SU-DHL-6 (cell line): ENCODE results near the gene GPR4.

ENCODE experiments used
- H2AFZ ChIP-seq: fragments of 200-600 bp; sonication (generic); 2 replicates; pipeline ENCODE4 v1.6.1; 2014; ENCODE audit warnings: low read depth, mild to moderate bottlenecking, moderate library complexity, mixed read lengths, antibody characterized with exemption, low read length; ENCODE audit not compliant: severe bottlenecking
- H3F3A ChIP-seq: fragments of 200-600 bp; shearing (Covaris generic); 2 replicates; pipeline ENCODE4 v1.6.0; 2016; ENCODE audit warnings: antibody characterized with exemption, mild to moderate bottlenecking; ENCODE audit not compliant: insufficient read depth
- H3K27ac ChIP-seq: fragments of 200-600 bp; sonication (generic); 2 replicates; pipeline ENCODE4 v1.5.1; 2016; ENCODE audit warnings: low read depth, mild to moderate bottlenecking, low read length, moderate library complexity, mixed read lengths
- H3K27me3 ChIP-seq: fragments of 200-600 bp; sonication (generic), shearing (Covaris generic); 2 replicates; pipeline ENCODE4 v1.6.0; 2014; ENCODE audit warnings: mild to moderate bottlenecking, low read length
- H3K36me3 ChIP-seq: fragments of 200-600 bp; sonication (generic); 2 replicates; pipeline ENCODE4 v1.6.1; 2014; ENCODE audit warnings: mild to moderate bottlenecking, low read length, mixed read lengths
- H3K4me2 ChIP-seq: fragments of 300-600, 200-600 bp; shearing (Covaris generic), sonication (generic); 2 replicates; pipeline ENCODE4 v1.6.0; 2014; ENCODE audit warnings: low read length, low read depth, mild to moderate bottlenecking; ENCODE audit not compliant: poor library complexity, severe bottlenecking
- H3K4me3 ChIP-seq: fragments of 200-600 bp; sonication (generic); 2 replicates; pipeline ENCODE4 v1.5.1; 2014; ENCODE audit warnings: antibody characterized with exemption, low read length, mild to moderate bottlenecking, mixed read lengths; ENCODE audit not compliant: insufficient read depth, poor library complexity, severe bottlenecking
- H3K79me2 ChIP-seq: fragments of 200-600 bp; sonication (generic); 2 replicates; pipeline ENCODE4 v1.6.1; 2014; ENCODE audit warnings: mild to moderate bottlenecking, low read length, moderate library complexity; ENCODE audit not compliant: insufficient read depth
- H3K9ac ChIP-seq: fragments of 200-600 bp; sonication (generic); 2 replicates; pipeline ENCODE4 v1.7.0; 2014; ENCODE audit warnings: mild to moderate bottlenecking, low read length
- H3K9me2 ChIP-seq: fragments of 200-600 bp; sonication (generic); replicated peaks from 2 replicates; pipeline ENCODE4 v1.6.1; 2014; ENCODE audit warnings: low read length; ENCODE audit not compliant: insufficient read depth
- H3K9me3 ChIP-seq: fragments of 200-600 bp; sonication (generic); 2 replicates; pipeline ENCODE4 v1.6.1; 2014; ENCODE audit warnings: low read length, mixed read lengths; ENCODE audit not compliant: insufficient read depth
- H4K20me1 ChIP-seq: fragments of 200-600 bp; sonication (generic); 2 replicates; pipeline ENCODE4 v1.6.1; 2014; ENCODE audit warnings: low read depth, mild to moderate bottlenecking, antibody characterized with exemption, low read length, moderate library complexity, mixed read lengths
- EZH2phosphoT487 ChIP-seq: fragments of 200-600 bp; sonication (generic), shearing (Covaris generic); conservative IDR thresholded peaks from 2 replicates; pipeline ENCODE4 v1.6.1; 2018; ENCODE audit warnings: mild to moderate bottlenecking, antibody characterized with exemption, low read length, moderate library complexity, mixed read lengths
- TF ChIP-seq, protein P1 (sequence below): fragments of 200-600 bp; sonication (generic); IDR thresholded peaks from one replicate; pipeline ENCODE4 v1.5.1; 2017; ENCODE audit warnings: antibody characterized with exemption, mild to moderate bottlenecking, low read length, moderate library complexity; ENCODE audit not compliant: insufficient read depth, poor library complexity, severe bottlenecking

GPR4 gene

DNA sequence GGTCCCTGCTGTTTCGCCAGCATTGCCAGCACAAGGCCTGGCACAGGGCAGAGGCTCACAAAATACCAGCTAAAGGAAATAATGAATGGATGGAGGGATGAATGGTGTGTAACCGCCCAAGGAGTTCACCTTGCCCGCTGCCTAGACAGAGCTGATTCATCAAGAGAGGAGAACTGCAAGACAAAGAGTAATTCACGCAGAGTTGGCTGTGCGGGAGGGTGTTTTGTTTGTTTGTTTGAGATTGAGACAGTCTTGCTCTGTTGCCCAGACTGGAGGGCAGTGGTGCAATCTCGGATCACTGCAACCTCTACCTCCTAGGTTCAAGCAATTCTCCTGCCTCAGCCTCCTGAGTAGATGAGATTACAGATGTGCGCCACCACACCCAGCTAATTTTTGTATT lies 20.4 kb downstream of the GPR4 start:
- H3K4me2 ChIP-seq = no peak overlapping the region
- no peaks in the 10 kb centered on the region for H3K9me3 ChIP-seq
- H3K9ac ChIP-seq = no peak overlapping the region
- H3K9me2 ChIP-seq = no peaks in the 10 kb centered on the region
- H3K27me3 ChIP-seq = no peaks in the 10 kb centered on the region
- no peaks in the 10 kb centered on the region for H3K36me3 ChIP-seq
- no peaks in the 10 kb centered on the region for H4K20me1 ChIP-seq
- H3K4me3 ChIP-seq = no peak overlapping the region
- TF ChIP-seq, protein P1, sequence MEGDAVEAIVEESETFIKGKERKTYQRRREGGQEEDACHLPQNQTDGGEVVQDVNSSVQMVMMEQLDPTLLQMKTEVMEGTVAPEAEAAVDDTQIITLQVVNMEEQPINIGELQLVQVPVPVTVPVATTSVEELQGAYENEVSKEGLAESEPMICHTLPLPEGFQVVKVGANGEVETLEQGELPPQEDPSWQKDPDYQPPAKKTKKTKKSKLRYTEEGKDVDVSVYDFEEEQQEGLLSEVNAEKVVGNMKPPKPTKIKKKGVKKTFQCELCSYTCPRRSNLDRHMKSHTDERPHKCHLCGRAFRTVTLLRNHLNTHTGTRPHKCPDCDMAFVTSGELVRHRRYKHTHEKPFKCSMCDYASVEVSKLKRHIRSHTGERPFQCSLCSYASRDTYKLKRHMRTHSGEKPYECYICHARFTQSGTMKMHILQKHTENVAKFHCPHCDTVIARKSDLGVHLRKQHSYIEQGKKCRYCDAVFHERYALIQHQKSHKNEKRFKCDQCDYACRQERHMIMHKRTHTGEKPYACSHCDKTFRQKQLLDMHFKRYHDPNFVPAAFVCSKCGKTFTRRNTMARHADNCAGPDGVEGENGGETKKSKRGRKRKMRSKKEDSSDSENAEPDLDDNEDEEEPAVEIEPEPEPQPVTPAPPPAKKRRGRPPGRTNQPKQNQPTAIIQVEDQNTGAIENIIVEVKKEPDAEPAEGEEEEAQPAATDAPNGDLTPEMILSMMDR = no peak
- TF ChIP-seq EZH2phosphoT487 = no peak
- H3F3A ChIP-seq = no peaks in the 10 kb centered on the region
- no peak overlapping the region for H2AFZ ChIP-seq
- no peak overlapping the region for H3K27ac ChIP-seq
- H3K79me2 ChIP-seq = peaks cover 33% of the 10 kb centered on the region

DNA sequence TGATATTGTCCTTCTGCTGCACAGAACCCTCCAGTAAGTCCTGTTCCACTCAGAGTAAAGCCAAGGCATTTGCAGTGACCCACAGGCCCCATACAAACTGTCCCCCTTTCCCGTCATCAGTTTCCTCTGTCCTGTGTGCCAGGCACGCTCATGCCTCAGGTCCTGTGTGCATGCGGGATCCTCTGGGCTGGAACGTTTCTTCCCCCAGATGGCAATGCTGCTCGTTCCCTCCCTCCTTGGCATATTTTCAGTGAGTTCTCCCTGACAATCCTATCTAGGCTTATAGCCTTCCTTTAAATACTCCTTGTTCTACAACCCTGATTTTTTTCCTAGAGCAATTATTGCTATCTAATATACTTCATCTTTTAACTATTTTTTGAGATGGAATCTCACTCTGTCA lies 23.2 kb downstream of the GPR4 start:
- H3K4me2 ChIP-seq = no peak overlapping the region
- no peaks in the 10 kb centered on the region for H3K27me3 ChIP-seq
- no peak overlapping the region for H3K4me3 ChIP-seq
- H3K27ac ChIP-seq = no peak overlapping the region
- no peaks in the 10 kb centered on the region for H3K9me2 ChIP-seq
- no peaks in the 10 kb centered on the region for H3F3A ChIP-seq
- no peaks in the 10 kb centered on the region for H3K36me3 ChIP-seq
- no peaks in the 10 kb centered on the region for H3K9me3 ChIP-seq
- no peaks in the 10 kb centered on the region for H4K20me1 ChIP-seq
- no peak overlapping the region for H2AFZ ChIP-seq
- H3K79me2 ChIP-seq = peaks cover 43% of the 10 kb centered on the region
- no peak overlapping the region for H3K9ac ChIP-seq
- TF ChIP-seq EZH2phosphoT487 = no peak
- TF ChIP-seq, protein P1 = no peak

DNA sequence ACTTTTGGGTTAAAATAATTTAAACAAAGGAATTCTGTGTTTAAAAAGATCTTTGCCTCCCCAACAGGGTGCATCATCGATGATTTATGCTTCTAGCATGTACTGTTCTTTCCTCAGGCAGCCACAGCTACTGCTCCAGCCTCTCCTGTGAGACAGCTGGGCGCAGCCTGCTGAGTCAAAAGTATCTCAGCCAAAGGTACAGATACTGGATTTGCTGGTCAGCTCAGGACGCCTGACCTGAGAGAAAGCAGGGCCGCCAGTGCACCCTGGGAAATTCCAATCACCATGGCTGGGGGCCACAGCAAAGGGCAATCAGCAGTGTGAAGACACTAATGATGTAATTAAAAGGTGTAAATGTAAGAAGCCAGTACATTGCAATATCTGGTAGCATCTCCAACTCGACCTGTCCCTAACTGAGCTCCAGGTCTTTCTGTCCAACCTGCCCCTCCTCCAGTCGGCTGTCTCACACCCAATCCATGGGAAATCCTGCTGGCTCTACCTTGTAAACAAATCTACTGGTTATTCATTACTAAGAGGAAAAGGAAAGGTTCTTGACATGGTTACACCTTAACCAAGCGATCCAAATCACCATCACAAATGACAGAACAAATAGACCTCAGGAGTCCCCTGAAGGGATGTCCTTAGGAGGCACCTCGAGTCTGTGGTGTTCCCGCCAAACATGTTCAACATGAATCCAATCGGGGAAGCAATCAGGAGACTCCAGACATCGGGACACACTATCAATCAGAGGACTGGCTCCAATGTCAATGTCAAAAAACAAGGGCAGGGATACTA lies 24.7 kb downstream of the GPR4 start:
- no peak overlapping the region for H3K4me2 ChIP-seq

More for the DNA sequence above, 24.7 kb downstream of the GPR4 start:
- Histone ChIP-seq H3K36me3 (no peaks in the 10 kb centered on the region), H3K79me2 (peaks cover 31% of the 10 kb centered on the region), H3K9ac (no peak overlapping the region), H3K9me3 (no peaks in the 10 kb centered on the region), H3F3A (no peaks in the 10 kb centered on the region), H3K27ac (no peak overlapping the region), H3K9me2 (no peaks in the 10 kb centered on the region), H3K4me3 (no peak overlapping the region), H2AFZ (no peak overlapping the region), H3K27me3 (no peaks in the 10 kb centered on the region), H4K20me1 (no peaks in the 10 kb centered on the region)
- TF ChIP-seq, protein P1 = no peak
- no peak for TF ChIP-seq EZH2phosphoT487
